HG03460 (cell line): ENCODE results near the gene PYGO2.
A peak's percentile ranks its signal among the peaks of the same experiment; 100 is the strongest.

Source experiments
- ATAC-seq: cut with Tn5 transposase; IDR thresholded peaks from one replicate; pipeline ENCODE4 v1.9.1; 2021; ENCODE audit not compliant: unreplicated experiment

The PYGO2 gene

DNA sequence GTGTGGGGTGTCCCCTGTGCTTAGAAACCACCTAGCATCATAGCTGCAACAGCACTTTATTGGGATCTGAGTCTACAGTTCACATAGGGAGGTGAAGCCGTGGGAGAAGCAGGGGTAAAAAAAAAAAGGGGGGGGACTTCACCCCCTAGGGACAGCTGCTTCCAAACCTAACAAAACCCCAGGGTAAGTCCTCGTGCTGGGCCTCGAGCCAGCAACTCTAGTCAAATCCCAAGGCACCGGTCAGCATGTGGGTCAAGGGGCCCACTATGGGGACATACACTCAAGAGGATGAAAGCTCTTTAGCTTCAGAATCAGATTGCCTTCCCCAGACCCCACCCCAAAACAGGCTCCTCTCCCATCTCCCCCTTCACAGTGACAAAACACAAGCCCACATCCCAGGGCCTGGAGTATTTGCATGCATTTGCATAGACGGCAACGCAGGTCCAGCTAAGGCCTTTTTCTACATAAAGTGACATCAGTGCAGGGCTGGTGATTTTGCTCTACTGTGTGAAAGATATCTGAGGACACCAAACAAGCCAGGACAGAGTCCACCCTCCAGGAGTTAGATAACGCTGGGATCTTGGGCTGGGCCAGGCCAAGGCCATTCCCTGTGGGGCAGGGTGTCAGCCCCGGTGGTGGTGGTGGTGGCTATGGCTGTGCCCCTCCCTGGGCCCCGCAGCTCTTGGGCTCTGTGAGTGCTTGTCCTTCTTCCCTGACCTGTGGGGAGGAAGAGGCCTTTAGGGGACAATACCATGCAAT is 17.0 kb downstream of the PYGO2 start:
- no peak for ATAC-seq

DNA sequence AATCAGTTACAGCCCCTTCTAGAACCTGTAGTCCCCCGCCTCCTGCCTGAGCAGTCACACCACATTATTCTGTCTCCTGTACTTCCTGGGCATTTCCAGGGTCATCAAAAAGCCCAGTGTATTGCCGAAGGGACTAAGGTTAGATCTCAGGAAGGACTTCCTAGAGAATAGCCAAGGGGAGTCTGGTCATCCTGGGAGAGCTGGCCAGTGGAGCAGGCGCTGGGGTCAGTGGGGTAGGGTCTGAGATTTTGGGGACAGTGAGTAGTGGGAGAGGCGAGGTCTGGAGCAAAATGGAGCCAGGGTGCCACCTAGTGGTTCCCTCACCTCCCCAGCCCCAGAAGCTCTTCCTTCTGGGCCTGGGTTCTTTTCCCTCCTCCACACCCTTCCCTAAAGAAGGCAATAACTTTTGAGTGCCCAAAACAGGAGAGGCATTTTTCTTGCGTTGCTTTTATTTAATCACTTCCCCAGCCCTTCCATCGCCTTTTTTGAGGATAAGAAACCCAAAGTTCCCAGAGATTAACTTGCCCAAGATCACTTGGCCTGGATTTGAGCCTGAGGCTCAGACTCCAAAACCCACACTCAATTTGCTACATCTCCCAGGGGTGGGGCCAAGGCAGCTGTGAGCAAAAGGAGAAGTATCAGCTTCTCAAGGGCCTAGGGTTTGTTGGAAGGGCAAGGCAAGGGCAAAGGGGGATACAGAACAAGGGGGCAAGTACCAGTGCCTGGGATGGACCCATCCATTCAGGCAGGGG is 17.8 kb downstream of the PYGO2 start:
- ATAC-seq: no peak

GRCh38 chr1:154941333-154942013 is 20.1 kb downstream of the PYGO2 start:
- no peak for ATAC-seq

DNA sequence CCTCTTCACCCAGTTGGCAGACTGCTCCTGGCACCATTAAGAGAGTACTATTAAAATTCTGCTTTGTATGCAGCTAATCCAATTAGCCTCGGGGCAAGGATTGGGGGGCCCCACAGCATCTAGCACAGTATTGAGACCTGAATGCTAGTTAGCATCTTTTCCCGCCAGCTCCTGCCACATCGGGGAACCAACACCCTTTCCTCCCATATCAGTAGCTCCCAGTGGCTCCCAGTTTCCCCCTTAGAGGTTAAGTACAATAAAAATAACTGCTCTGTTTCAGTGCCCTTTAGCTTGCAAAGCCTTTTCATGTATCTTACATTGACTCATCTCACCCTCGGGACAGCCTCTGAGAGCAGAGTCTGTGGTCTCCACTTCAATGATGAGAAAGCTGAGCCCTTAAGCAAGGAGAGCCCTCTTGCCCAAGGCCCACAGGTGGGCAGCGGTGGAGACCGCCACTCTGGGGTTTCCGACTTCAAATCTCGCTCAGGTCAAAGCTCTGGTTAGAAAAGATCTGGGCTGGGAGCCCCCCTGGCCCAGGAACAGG is 20.9 kb downstream of the PYGO2 start:
- ATAC-seq: no peak

GRCh38 chr1:154940213-154940560 is 21.4 kb downstream of the PYGO2 start:
- no peak for ATAC-seq

DNA sequence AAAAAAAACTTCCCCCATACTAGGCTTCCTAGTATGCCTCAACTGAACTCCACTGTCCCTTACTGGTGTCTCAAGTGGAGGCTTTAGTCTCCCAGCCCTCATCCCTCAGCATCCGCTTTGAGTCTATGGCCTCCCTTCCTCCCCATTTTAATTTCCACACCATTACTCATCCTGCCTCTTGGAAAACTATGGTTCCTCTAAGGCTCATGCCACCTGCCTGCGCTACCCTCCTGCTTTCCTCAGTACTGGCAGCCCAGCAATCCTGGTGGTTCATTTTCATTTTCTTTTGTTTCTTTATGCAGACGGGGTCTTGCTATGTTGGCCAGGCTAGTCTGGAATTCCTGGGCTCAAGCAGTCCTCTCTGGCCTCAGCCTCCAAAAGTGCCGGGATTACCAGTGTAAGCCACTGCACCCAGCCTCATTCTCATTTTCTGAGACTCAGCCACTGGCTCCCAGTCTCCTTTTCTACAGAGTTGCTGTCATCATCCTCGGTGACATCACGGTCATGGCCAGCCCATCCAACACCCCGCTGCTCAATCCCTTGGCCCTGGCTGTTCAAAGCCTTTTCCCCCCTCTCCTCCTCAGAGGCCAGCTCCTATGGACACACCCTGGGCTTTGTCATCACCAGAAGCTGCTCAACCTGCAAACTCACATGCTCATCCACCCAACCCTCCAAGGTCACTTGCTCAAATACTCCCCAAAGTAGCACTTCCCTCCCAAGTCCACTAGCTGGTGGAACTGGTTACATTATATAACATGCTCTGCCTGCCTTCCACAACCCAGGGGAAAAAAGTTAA is 22.8 kb downstream of the PYGO2 start:
- ATAC-seq: no peak

- ATAC-seq: no peak
Measured at GRCh38 chr1:154937988-154938386, 23.6 kb downstream of the PYGO2 start.

DNA sequence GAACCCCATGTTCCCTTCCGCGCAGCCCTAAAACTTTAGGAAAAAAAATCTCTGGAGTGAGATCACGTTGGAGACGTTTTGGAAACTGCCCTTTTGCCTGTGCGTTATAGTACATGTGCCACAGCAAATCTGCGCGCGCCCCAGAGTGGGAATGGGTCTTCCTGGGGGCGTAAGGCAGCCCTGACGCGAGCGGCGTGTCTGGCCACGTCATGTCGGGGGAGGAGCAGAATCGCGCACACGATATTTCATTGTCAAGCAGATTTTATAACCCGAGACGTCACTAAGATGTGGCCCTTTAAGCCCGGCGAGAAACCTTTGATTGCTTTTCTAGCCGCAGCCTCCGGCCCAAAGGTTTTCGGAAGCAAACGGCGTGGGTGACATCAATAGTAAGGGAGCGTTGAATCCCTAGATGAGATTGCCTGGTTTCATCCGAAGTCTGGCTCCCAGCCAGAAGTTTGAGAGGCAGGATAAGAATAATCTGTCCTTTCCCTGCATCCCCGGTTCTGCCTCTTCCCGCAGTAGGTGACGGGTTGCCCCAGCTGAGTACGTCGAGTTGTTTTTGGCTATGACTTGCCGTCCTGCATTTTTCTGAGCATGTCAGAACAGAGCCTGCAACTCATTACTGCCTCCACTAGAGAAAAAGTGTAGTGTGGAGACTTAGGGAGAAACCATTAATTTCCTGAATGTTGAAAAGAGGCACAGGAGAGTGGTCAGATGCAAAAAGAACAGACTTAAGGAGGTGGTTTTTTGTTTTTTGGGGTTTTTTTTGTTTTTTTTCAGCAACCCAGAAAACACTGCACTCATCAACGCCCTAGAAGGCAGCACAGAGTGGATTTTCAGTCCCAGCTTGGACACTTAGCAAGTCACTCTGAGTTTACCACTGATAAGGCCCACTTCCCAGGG is 24.2 kb downstream of the PYGO2 start:
- ATAC-seq: peak; percentile 45

DNA sequence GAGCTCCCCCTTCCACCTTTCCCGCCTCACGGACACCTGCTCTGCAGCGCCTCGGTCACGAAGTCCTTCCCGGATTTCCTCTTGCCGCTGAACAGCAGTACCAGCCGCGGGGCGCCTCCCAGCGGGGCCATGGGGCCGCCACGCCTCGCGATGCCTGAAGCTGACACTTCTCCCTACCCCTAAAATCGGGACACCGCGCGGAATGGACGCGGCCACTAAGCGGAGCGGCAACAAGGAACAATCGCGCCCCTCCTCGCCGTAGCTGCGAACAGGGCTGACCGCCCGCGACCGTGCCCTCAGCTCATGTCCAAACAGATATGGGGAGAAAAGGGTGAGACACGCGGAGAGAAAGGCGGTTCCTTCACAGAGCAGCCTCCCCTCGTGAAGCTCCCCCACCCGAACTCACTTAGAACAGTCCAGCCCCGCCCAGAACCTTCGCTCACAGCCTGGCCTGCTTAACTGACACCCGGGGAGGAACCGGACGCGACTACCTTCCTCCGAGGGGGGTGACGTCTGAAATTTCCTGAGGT is 25.0 kb downstream of the PYGO2 start, which contains the start of gene PMVK:
TSS of gene PMVK (minus strand) at position 165 of the 530 bp plus-strand sequence. CDS start at position 131, 34 bp downstream.
- ATAC-seq: peak; percentile 72

DNA sequence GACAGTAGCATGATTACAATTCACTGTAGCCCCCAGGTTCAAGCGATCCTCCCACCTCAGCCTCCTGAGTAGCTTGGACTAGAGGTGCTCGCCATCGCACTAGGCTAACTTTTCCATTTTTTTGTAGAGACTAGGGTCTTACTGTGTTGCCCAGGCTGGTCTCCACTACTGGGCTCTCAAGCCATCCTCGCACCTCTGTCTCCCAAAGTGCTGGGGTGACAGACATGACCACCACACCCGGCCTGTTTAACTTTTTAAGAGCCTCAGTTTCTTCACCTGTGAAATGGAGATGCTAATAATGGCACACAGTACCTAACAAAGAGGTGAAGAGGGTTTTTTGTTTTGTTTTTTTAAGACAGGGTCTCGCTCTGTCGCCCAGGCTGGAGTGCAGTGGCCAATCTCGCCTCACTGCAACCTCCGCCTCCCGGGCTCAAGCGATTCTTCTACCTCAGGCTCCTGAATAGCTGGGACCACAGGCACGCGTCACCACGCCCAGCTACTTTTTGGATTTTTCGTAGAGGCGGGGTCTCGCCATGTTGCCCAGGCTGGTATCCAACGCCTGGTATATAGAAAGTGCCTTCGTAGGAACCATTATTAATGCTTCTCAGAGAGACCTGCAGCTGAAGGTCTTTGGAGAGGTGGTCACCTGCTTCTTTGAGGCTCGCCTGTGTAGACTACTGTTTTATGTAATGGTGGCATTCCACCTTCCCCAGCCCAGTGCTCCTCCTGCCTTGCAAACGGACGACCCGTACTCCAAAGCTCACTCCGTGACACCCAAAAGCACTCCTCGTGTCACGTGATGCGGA is 25.6 kb downstream of the PYGO2 start:
- no peak for ATAC-seq

- no peak for ATAC-seq
Measured at GRCh38 chr1:154934358-154934948, 27.1 kb downstream of the PYGO2 start.

DNA sequence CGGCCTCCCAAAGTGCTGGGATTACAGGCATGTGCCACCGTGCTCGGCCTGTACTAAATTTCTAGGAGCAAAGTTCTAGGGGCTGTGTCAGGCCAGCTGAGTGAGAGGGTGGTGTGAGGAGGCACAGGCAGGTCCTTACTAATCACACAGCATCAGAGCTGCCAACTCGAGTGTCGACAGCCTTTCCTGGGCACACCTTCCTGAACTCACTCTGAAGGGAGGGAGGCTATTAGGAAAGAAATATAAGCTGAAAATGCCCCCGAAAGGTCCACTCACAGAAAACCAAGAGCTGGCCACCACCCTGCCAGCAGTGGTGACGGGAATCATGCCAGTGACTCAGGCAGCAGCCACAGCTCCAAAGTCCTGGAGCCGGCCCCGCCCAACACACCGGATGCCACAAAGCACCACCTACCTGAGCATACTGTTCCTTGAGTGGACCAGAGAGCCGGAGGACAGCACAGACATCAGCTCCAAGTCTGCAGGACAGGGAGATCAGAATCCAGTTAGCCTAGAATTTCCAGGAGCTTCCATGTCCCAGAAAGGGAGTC is 29.6 kb downstream of the PYGO2 start:
- no peak for ATAC-seq

DNA sequence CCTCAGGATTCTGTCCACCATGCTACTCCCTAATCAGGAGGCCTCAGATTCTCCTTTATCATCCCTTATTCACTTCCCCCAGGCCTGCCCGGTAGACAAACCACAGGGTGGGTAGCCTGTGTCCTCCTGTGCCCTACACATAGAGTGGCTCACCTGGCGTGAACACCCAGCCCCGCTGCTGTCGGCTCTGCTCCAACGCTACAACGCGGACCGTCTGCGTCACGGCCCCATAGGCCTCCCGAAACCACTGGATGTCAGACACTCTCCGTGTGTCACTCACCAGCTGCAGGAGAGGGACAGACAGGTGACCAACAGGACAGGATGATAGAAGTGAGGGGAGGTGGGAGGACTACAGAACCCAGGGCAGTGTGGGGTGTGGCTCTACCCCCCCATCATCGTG is 35.4 kb downstream of the PYGO2 start:
- no peak for ATAC-seq

- no peak for ATAC-seq
Measured at GRCh38 chr1:154925335-154926170, 36.0 kb downstream of the PYGO2 start.

GRCh38 chr1:154923695-154924094 is 37.9 kb downstream of the PYGO2 start:
- no peak for ATAC-seq

- no peak for ATAC-seq
Measured at GRCh38 chr1:154913273-154913672, 48.3 kb downstream of the PYGO2 start.

- no peak for ATAC-seq
Measured at GRCh38 chr1:154912755-154913154, 48.8 kb downstream of the PYGO2 start.
